ENCODE data around the gene ZNF85.

GRCh38 chr19:20925481-20925880 lies 2.4 kb downstream of the ZNF85 start:
- TF ChIP-seq, protein P1, sequence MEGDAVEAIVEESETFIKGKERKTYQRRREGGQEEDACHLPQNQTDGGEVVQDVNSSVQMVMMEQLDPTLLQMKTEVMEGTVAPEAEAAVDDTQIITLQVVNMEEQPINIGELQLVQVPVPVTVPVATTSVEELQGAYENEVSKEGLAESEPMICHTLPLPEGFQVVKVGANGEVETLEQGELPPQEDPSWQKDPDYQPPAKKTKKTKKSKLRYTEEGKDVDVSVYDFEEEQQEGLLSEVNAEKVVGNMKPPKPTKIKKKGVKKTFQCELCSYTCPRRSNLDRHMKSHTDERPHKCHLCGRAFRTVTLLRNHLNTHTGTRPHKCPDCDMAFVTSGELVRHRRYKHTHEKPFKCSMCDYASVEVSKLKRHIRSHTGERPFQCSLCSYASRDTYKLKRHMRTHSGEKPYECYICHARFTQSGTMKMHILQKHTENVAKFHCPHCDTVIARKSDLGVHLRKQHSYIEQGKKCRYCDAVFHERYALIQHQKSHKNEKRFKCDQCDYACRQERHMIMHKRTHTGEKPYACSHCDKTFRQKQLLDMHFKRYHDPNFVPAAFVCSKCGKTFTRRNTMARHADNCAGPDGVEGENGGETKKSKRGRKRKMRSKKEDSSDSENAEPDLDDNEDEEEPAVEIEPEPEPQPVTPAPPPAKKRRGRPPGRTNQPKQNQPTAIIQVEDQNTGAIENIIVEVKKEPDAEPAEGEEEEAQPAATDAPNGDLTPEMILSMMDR (IDR thresholded peaks at IDR 0.05): no peak
- no peak for TF ChIP-seq EZH2 (IDR thresholded peaks at IDR 0.05; ENCODE audit: borderline replicate concordance, insufficient read depth, low read depth, low read length, poor library complexity, severe bottlenecking)
